Vagina (tissue), 2 donors: Measurements from ENCODE around the gene DPYSL5. TPM values are rescaled to one million over a fixed set of nuclear protein-coding genes. Genes with fewer than 3 reads are reported as not detected.
A peak's percentile ranks its signal among the peaks of the same experiment; 100 is the strongest.

Experiments used
- DNase-seq, 2 donors: peaks; one replicate each; pipeline ENCODE4 v3.0.0-alpha.2; 2017; ENCODE audit errors: extremely low spot score in 2 of 2
- H3K27ac ChIP-seq: fragments of 200-600 bp; sonication (generic); one replicate; pipeline ENCODE4 v1.5.1; 2019
- H3K27me3 ChIP-seq: fragments of 200-600 bp; sonication (generic); one replicate; pipeline ENCODE4 v1.5.1; 2019
- H3K36me3 ChIP-seq, 2 donors: fragments of 200-600 bp; sonication (generic); one replicate each; pipeline ENCODE4 v1.5.1; 2017 to 2019
- H3K4me1 ChIP-seq: fragments of 200-600 bp; sonication (generic); one replicate; pipeline ENCODE4 v1.5.1; 2019
- H3K4me3 ChIP-seq, 2 donors: fragments of 200-600 bp; sonication (generic); 1 replicate in 1 of 2; 2 replicates in 1 of 2; pipeline ENCODE4 v1.5.1; 2016 to 2019
- H3K9me3 ChIP-seq: fragments of 200-600 bp; sonication (generic); one replicate; pipeline ENCODE4 v1.5.1; 2019
- POLR2A ChIP-seq, 2 donors: fragments of 450-650 bp; IDR thresholded peaks; one replicate each; pipeline ENCODE4 v1.6.1; 2017; ENCODE audit warnings: antibody characterized with exemption in 2 of 2, mild to moderate bottlenecking in 2 of 2, moderate library complexity in 2 of 2
- POLR2AphosphoS5 ChIP-seq, 2 donors: sonication (generic); formaldehyde crosslinking; IDR thresholded peaks; one replicate each; pipeline ENCODE4 v1.9.0; 2017; ENCODE audit warnings: antibody characterized with exemption in 2 of 2, mild to moderate bottlenecking in 2 of 2, low read depth in 1 of 2; ENCODE audit not compliant: insufficient read depth in 1 of 2
- intact Hi-C: fragments of 100-400 bp; cut with DNase I; formaldehyde crosslinking; loops from one replicate; pipeline ENCODE4 v1.15.1; 2023
- total RNA-seq: library from RNA; depleted of rRNA; stranded (reverse); fragments of >200 nt; gene quantifications from one replicate; pipeline ENCODE4 v1.2.3, GENCODE V29; 2016
- TF ChIP-seq, protein P1 (sequence below), 3 experiments: fragments of 450-650 bp in 2 of 3; fragments of 200-600 bp in 1 of 3; sonication (generic) in 1 of 3; IDR thresholded peaks; one replicate each; pipeline ENCODE4 v1.5.1; 2017 to 2019; ENCODE audit warnings: antibody characterized with exemption in 3 of 3, mild to moderate bottlenecking in 2 of 3, moderate library complexity in 2 of 3

DPYSL5 gene
- total RNA-seq, 1 donor from 2014 or later = 0.74 TPM

DNA sequence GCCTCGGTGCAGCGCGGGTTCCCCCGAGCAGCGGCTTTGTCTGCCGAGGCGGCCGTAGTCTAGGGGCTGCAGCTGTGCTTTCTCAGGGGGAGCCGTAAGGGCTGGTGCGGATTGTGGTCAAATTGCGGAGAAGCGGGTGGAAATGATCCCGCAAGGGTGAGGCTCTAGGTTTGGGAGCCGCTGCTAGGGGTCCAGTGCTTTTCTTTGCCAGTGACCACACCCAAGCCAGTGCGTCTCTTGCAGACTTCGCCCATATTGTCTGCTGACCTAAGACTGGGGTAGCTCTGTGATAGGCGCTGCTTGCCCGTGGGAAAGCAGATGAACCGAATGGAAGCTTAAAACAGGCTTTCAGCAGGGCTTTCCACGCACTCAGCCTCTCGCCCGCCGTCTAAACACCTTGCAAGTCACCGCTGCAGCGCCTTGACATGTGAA is 2.1 kb downstream of the DPYSL5 start:
- H3K4me3 ChIP-seq = peak overlapping the region in 1 of 2 donors; percentile 32
- H3K4me1 ChIP-seq = peaks cover 38% of the 10 kb centered on the region
- H3K27ac ChIP-seq = no peak overlapping the region
- no peak for DNase-seq
- H3K36me3 ChIP-seq = no peaks in the 10 kb centered on the region
- H3K27me3 ChIP-seq = peaks cover 22% of the 10 kb centered on the region
- TF ChIP-seq POLR2AphosphoS5 (IDR thresholded peaks at IDR 0.05; ENCODE audit: insufficient read depth in 1 of 2, low read depth in 1 of 2) (no peak), POLR2A (IDR thresholded peaks at IDR 0.05) (no peak)
- TF ChIP-seq, protein P1, sequence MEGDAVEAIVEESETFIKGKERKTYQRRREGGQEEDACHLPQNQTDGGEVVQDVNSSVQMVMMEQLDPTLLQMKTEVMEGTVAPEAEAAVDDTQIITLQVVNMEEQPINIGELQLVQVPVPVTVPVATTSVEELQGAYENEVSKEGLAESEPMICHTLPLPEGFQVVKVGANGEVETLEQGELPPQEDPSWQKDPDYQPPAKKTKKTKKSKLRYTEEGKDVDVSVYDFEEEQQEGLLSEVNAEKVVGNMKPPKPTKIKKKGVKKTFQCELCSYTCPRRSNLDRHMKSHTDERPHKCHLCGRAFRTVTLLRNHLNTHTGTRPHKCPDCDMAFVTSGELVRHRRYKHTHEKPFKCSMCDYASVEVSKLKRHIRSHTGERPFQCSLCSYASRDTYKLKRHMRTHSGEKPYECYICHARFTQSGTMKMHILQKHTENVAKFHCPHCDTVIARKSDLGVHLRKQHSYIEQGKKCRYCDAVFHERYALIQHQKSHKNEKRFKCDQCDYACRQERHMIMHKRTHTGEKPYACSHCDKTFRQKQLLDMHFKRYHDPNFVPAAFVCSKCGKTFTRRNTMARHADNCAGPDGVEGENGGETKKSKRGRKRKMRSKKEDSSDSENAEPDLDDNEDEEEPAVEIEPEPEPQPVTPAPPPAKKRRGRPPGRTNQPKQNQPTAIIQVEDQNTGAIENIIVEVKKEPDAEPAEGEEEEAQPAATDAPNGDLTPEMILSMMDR (IDR thresholded peaks at IDR 0.05) = no peak
- H3K9me3 ChIP-seq = no peaks in the 10 kb centered on the region
- intact Hi-C loops = loop anchor here (5.0 kb wide), 1 partner anchor 92 kb away; no protein-coding TSS in a partner anchor

DNA sequence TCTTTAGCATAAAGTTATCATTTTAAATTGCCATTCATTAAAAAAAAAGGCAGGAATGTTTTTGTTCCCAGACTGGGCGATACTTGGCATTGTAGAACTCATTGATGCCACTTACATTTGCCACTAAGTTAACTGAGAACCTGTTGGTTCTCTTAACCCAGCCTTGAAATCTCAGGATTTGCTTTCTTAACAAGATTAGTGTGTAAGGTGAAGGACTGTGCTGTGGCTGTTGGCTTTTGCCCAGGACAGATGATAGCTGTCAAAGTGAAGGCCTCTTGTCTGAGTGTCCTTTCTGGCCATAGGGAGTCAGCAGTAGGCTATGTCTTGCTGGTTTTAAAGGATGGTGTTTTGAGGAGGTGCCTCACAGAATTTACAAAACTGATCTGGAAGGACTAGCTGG is 2.6 kb downstream of the DPYSL5 start:
- peaks cover 38% of the 10 kb centered on the region for H3K4me1 ChIP-seq
- H3K4me3 ChIP-seq = no peak overlapping the region
- no peak overlapping the region for H3K27ac ChIP-seq
- no peaks in the 10 kb centered on the region for H3K36me3 ChIP-seq
- H3K27me3 ChIP-seq = peaks cover 22% of the 10 kb centered on the region
- TF ChIP-seq POLR2A (IDR thresholded peaks at IDR 0.05) = no peak
- TF ChIP-seq, protein P1 (IDR thresholded peaks at IDR 0.05) = no peak
- no peak for TF ChIP-seq POLR2AphosphoS5 (IDR thresholded peaks at IDR 0.05; ENCODE audit: insufficient read depth in 1 of 2, low read depth in 1 of 2)
- no peaks in the 10 kb centered on the region for H3K9me3 ChIP-seq
- intact Hi-C loops = no loop called here
- DNase-seq = no peak

DNA sequence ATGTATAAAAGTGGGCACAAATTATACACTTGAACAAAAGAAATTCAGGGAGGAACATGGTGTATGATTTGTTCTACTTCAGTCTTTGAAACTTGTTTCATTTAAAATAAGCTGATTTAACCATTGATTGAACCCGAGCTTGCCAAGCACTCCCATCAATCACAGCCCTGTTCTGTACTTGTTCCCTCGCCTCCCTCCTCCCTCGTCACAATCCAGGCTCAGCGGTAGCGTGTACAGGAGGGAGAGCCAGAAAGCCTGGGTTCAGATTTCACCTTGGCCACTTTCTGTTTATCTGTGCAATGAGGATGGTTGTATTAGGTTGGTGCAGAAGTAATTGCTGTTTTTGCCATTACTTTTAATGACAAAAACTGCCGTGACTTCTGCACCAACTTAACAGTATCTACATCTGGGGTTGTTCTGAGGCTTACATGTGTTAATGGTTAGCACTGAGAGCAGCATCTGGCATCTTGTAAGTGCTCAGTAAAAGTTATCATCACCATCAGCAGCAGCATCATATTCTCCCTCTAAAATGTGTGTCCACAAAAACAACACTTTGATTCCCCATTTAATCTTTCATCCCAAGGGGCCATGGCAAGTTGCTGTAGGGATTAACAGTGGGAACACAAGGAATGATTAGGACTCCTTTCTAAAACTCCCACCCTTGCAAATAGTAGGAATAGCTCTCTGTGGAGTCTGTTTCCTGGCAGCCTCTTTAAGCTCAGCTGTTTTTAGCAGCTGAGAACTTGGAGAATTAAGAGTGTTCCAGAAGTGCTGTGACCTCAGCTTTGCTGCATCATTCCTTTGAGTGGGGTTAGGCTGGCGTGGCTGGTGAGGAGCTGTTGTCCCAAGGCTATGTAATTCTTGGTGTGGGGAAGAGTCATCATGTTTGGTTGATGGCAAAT is 4.7 kb downstream of the DPYSL5 start:
- DNase-seq = no peak

DNA sequence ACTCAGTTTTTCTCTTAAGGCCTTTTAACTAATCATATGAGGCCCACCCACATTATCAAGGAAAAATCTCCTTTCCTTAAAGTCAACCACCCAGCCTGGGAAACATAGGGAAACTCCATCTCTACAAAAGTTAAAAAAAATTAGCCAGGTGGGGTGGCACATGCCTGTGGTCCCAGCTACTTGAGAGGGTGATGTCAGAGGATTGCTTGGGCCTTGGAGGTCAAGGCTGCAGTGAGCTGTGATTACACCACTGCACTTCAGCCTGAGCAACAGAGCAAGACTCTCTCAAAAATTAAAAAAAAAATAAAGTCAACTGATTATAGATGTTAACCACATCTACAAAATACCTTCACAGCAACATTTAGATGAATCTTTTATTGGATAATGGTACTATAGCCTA is 5.8 kb downstream of the DPYSL5 start:
- Histone ChIP-seq H3K27ac (no peak overlapping the region), H3K36me3 (no peaks in the 10 kb centered on the region), H3K9me3 (no peaks in the 10 kb centered on the region), H3K27me3 (peaks cover 12% of the 10 kb centered on the region), H3K4me3 (no peak overlapping the region), H3K4me1 (peaks cover 14% of the 10 kb centered on the region)
- TF ChIP-seq POLR2AphosphoS5 (IDR thresholded peaks at IDR 0.05; ENCODE audit: insufficient read depth in 1 of 2, low read depth in 1 of 2) = no peak
- TF ChIP-seq, protein P1 (IDR thresholded peaks at IDR 0.05) = no peak
- TF ChIP-seq POLR2A (IDR thresholded peaks at IDR 0.05) = no peak
- intact Hi-C loops = no loop called here
- DNase-seq = no peak

More for the DNA sequence above, 4.7 kb downstream of the DPYSL5 start:
- H3K9me3 ChIP-seq = no peaks in the 10 kb centered on the region
- intact Hi-C loops = no loop called here
- H3K4me3 ChIP-seq = no peak overlapping the region
- H3K27ac ChIP-seq = no peak overlapping the region
- peaks cover 13% of the 10 kb centered on the region for H3K27me3 ChIP-seq
- peaks cover 24% of the 10 kb centered on the region for H3K4me1 ChIP-seq
- no peaks in the 10 kb centered on the region for H3K36me3 ChIP-seq
- TF ChIP-seq POLR2A (IDR thresholded peaks at IDR 0.05) (no peak), POLR2AphosphoS5 (IDR thresholded peaks at IDR 0.05; ENCODE audit: insufficient read depth in 1 of 2, low read depth in 1 of 2) (no peak)
- TF ChIP-seq, protein P1 (IDR thresholded peaks at IDR 0.05) = no peak
